HFFc6 (cell line): ENCODE measurements around the gene TMEM52B. TPM values are rescaled to one million over a fixed set of nuclear protein-coding genes. Genes with fewer than 3 reads are reported as not detected.
A peak's percentile ranks its signal among the peaks of the same experiment; 100 is the strongest.

Source experiments
- DNase-seq: peaks from one replicate; pipeline ENCODE4 v3.0.0-alpha.2; 2018
- H3K27ac Mint-ChIP-seq: 2 replicates; pipeline ENCODE4 v1.8.0; 2020; ENCODE audit warnings: mild to moderate bottlenecking, mixed read lengths
- H3K27me3 Mint-ChIP-seq: 2 replicates; pipeline ENCODE4 v1.8.0; 2021; ENCODE audit warnings: mild to moderate bottlenecking, moderate library complexity, mixed read lengths; ENCODE audit not compliant: insufficient read depth
- H3K36me3 Mint-ChIP-seq: 2 replicates; pipeline ENCODE4 v1.8.0; 2021; ENCODE audit warnings: low read depth, mixed read lengths
- H3K4me1 Mint-ChIP-seq: 2 replicates; pipeline ENCODE4 v1.8.0; 2020; ENCODE audit warnings: low read depth, mixed read lengths
- H3K4me3 Mint-ChIP-seq: 2 replicates; pipeline ENCODE4 v1.8.0; 2020; ENCODE audit warnings: mild to moderate bottlenecking, moderate library complexity, mixed read lengths
- H3K9me3 Mint-ChIP-seq: 2 replicates; pipeline ENCODE4 v1.8.0; 2020; ENCODE audit warnings: mild to moderate bottlenecking, mixed read lengths
- total RNA-seq, 6 experiments: library from RNA; stranded (reverse); fragmentation: NEBNext Ultra II Directional; extraction: Animal tissue kit (Norgen Biotek cat#: 25700); gene quantifications; 2 replicates in 1 of 6; 3 replicates in 5 of 6; pipeline ENCODE4 v1.2.3, GENCODE V29; 2021
- TF ChIP-seq, protein P1 (sequence below): fragments of 200-600 bp; sonication (generic); IDR thresholded peaks from 2 replicates; pipeline ENCODE4 v1.5.0; 2021; ENCODE audit warnings: antibody characterized with exemption, mild to moderate bottlenecking

Gene TMEM52B
- total RNA-seq, 6 experiments from 2014 or later = 0.74 to 2.3 (median 1.1) TPM

DNA sequence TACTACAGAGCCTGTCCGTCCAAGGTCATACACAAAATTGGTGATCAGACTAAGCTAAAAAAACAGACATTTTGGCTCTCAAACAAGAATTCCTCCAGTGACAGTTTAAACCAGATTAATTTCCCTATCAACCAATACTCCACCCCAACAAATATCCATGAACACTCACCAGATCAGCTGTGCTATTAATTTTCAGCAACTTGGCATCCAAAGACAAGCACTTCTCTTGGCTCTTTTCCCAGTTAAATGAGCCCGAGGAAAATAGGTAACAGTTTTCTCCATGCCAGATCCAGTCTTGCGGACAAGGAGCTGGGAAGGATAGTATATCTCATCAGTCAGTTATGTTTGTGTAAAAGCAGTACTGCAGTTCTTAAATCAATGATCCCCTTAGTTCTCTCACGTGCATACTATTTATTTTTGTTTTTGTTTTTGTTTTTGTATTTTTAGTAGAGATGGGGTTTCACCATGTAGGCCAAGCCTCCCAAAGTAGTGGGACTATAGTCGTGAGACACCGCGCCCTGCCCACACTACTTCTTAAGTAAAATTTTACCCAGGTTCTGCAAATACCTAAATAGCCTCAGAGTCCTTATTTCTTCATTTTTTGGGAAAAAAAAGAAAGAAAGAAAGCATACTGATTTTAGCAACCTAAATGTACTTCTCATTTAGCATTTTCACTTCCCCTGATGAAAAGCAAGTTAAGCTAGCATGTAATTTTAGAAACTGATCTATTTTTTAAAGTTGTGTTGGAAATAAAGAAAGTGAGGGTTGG, 18.0 kb upstream of the TMEM52B start:
- TF ChIP-seq, protein P1, sequence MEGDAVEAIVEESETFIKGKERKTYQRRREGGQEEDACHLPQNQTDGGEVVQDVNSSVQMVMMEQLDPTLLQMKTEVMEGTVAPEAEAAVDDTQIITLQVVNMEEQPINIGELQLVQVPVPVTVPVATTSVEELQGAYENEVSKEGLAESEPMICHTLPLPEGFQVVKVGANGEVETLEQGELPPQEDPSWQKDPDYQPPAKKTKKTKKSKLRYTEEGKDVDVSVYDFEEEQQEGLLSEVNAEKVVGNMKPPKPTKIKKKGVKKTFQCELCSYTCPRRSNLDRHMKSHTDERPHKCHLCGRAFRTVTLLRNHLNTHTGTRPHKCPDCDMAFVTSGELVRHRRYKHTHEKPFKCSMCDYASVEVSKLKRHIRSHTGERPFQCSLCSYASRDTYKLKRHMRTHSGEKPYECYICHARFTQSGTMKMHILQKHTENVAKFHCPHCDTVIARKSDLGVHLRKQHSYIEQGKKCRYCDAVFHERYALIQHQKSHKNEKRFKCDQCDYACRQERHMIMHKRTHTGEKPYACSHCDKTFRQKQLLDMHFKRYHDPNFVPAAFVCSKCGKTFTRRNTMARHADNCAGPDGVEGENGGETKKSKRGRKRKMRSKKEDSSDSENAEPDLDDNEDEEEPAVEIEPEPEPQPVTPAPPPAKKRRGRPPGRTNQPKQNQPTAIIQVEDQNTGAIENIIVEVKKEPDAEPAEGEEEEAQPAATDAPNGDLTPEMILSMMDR = no peak
- peaks cover 12% of the 10 kb centered on the region for H3K36me3 Mint-ChIP-seq

GRCh38 chr12:10163084-10163483, 15.7 kb upstream of the TMEM52B start:
- peaks cover 2% of the 10 kb centered on the region for H3K27me3 Mint-ChIP-seq
- H3K36me3 Mint-ChIP-seq = peaks cover 10% of the 10 kb centered on the region
- H3K4me3 Mint-ChIP-seq = no peak overlapping the region
- H3K9me3 Mint-ChIP-seq = no peaks in the 10 kb centered on the region
- H3K4me1 Mint-ChIP-seq = peaks cover 53% of the 10 kb centered on the region
- DNase-seq = no peak
- TF ChIP-seq, protein P1 = no peak
- no peak overlapping the region for H3K27ac Mint-ChIP-seq

More for the DNA sequence above, 18.0 kb upstream of the TMEM52B start:
- H3K4me3 Mint-ChIP-seq = no peak overlapping the region
- H3K9me3 Mint-ChIP-seq = no peaks in the 10 kb centered on the region
- DNase-seq = no peak
- peaks cover 2% of the 10 kb centered on the region for H3K27me3 Mint-ChIP-seq
- H3K27ac Mint-ChIP-seq = no peak overlapping the region
- peaks cover 39% of the 10 kb centered on the region for H3K4me1 Mint-ChIP-seq

DNA sequence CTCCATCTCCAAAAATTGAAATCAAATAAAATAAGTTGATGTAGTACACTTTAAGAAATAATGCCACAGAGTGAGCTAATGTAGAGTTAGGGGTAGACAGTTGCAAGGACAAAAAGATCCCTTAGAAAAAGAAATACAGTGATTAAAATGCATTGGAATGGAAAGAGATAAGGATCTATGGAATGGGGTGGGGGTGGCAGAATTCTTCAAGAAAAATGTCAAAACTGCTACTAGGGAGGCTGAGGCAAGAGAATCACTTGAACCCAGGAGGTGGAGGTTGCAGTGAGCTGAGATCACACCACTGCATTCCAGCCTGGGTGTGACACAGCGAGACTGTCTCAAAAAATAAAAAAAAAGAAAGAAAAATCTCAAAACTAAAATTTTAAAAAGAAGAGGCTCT, 13.4 kb upstream of the TMEM52B start:
- DNase-seq = no peak
- peaks cover 56% of the 10 kb centered on the region for H3K4me1 Mint-ChIP-seq

DNA sequence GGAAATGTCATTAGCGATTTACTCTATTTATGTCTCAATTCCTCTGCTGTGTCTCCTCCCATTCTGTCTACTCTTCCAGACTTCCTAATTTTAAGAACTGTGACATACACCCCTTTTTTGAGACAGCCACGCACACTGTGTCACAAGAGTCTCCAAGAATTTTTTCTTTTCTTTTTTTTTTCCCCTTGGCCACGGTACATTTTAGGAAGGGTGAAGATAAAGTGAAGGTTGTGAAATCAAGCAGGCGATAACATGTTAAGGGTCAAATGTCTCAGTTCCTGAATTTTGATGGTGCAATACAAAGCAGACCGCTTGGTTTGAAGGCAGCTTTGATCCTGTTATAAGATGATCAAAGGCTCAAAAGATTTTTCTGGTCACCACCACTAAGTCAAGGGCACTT, 11.2 kb upstream of the TMEM52B start:
- peak overlapping the region; percentile 19; the same call in 1 of the 2 replicates for H3K27ac Mint-ChIP-seq
- peaks cover 10% of the 10 kb centered on the region for H3K36me3 Mint-ChIP-seq
- H3K9me3 Mint-ChIP-seq = no peaks in the 10 kb centered on the region
- DNase-seq = no peak
- peaks cover 2% of the 10 kb centered on the region; the same call in 1 of the 2 replicates for H3K27me3 Mint-ChIP-seq
- peaks cover 72% of the 10 kb centered on the region for H3K4me1 Mint-ChIP-seq
- TF ChIP-seq, protein P1 = no peak
- H3K4me3 Mint-ChIP-seq = no peak overlapping the region

More for the DNA sequence above, 13.4 kb upstream of the TMEM52B start:
- peak overlapping the region; percentile 7; the same call in 1 of the 2 replicates for H3K4me3 Mint-ChIP-seq
- peaks cover 2% of the 10 kb centered on the region; the same call in 1 of the 2 replicates for H3K27me3 Mint-ChIP-seq
- H3K27ac Mint-ChIP-seq = 0 out of 2 replicates have a peak overlapping the region, but pooled peaks have one; percentile 5
- no peaks in the 10 kb centered on the region for H3K9me3 Mint-ChIP-seq
- H3K36me3 Mint-ChIP-seq = peaks cover 6% of the 10 kb centered on the region
- TF ChIP-seq, protein P1 = no peak

- Mint-ChIP-seq H3K4me1 (peaks cover 74% of the 10 kb centered on the region), H3K9me3 (no peaks in the 10 kb centered on the region), H3K36me3 (peaks cover 10% of the 10 kb centered on the region), H3K4me3 (peak overlapping the region; percentile 75), H3K27ac (peak overlapping the region; percentile 76), H3K27me3 (peaks cover 2% of the 10 kb centered on the region; the same call in 1 of the 2 replicates)
- DNase-seq = peak; percentile 45
- TF ChIP-seq, protein P1 = no peak
Measured at GRCh38 chr12:10169104-10169503, 9.7 kb upstream of the TMEM52B start.
